Pancreas (tissue), 10 donors: ENCODE results near the gene KIAA1191. TPM values are rescaled to one million over a fixed set of nuclear protein-coding genes. Genes with fewer than 3 reads are reported as not detected.

ENCODE experiments used
- ATAC-seq, 4 donors: fragments of 200-7000 bp; cut with Tn5 transposase; one replicate each; pipeline versions ENCODE4 v1.8.0 to v1.9.1; 2020; ENCODE audit warnings: mild to moderate bottlenecking in 4 of 4, moderate library complexity in 4 of 4
- DNase-seq, 6 donors: peaks; one replicate each; pipeline ENCODE4 v3.0.0-alpha.2; 2020
- FAIRE-seq: peaks from 2 replicates; lab custom pipeline; 2012; peaks lifted over from hg19 to GRCh38; lab: Jason Lieb, UNC
- H3K27ac ChIP-seq, 4 donors: fragments of 200-600 bp; sonication (generic); 1 replicate in 3 of 4; 2 replicates in 1 of 4; pipeline versions ENCODE4 v1.5.0 to v1.8.0; 2020
- H3K27me3 ChIP-seq, 4 donors: fragments of 200-600 bp; one replicate each; pipeline ENCODE4 v1.8.0; 2021
- H3K36me3 ChIP-seq, 3 donors: fragments of 200-600 bp; sonication (generic) in 1 of 3; one replicate each; pipeline versions ENCODE4 v1.5.0 to v1.8.0; 2020 to 2021
- H3K4me1 ChIP-seq, 3 donors: fragments of 200-600 bp; one replicate each; pipeline ENCODE4 v1.8.0; 2021
- H3K4me3 ChIP-seq, 4 donors: fragments of 200-600 bp; sonication (generic) in 2 of 4; one replicate each; pipeline versions ENCODE4 v1.5.0 to v1.8.0; 2020 to 2021
- H3K9me3 ChIP-seq, 4 donors: fragments of 200-600 bp; one replicate each; pipeline ENCODE4 v1.8.0; 2021
- WGBS, 2 donors: extraction: QIAGEN DNeasy Blood & Tissue Kit; methylation state at CpG; one replicate each; pipeline ENCODE4 v1.1.7; 2013; 5-methylcytosine and 5-hydroxymethylcytosine counted together
- intact Hi-C, 3 donors: fragments of 100-400 bp; cut with DNase I; formaldehyde crosslinking; loops; one replicate each; pipeline versions ENCODE4 v1.11.1 to v1.14.2; 2022
- polyA plus RNA-seq, 2 donors: library from polyadenylated mRNA; stranded (reverse); fragments of 200-250 nt; gene quantifications; one replicate each; pipeline ENCODE4 v1.2.3, GENCODE V29; 2013
- total RNA-seq, 6 donors: library from RNA; stranded (reverse); fragmentation: NEBNext Ultra II Directional in 4 of 6; extraction: Animal tissue kit (Norgen Biotek cat#: 25700) in 4 of 6; gene quantifications; one replicate each; pipeline versions ENCODE4 v1.2.1 to v1.2.4, GENCODE V29; 2021 to 2023
- TF ChIP-seq, protein P1 (sequence below), 4 donors: fragments of 200-600 bp; sonication (generic) in 3 of 4; IDR thresholded peaks; one replicate each; pipeline versions ENCODE4 v1.5.0 to v1.8.0; 2021; ENCODE audit warnings: antibody characterized with exemption in 4 of 4
- donor health status: healthy with polysubstance abuse.
- donor health status: DM: no; HTN: no; CAD: no; lungs with moderate emphysema.
- donor health status: DM: no; HTN: no; CAD: no.
- donor health status: control.
- donor health status: control.
- donor health status: Bipolar disorder and iron deficiency.
- donor health status: DM: yes; HTN: yes; CAD: no.
- donor health status: DM: no; HTN: no; CAD: no.
- donor health status: DM: no; HTN: no; CAD: no.
- donor health status: DM: yes; HTN: yes; CAD: no.

Gene KIAA1191
- total and polyA plus RNA-seq, 8 donors = 28.7 to 58.5 (median 42.2) TPM

DNA sequence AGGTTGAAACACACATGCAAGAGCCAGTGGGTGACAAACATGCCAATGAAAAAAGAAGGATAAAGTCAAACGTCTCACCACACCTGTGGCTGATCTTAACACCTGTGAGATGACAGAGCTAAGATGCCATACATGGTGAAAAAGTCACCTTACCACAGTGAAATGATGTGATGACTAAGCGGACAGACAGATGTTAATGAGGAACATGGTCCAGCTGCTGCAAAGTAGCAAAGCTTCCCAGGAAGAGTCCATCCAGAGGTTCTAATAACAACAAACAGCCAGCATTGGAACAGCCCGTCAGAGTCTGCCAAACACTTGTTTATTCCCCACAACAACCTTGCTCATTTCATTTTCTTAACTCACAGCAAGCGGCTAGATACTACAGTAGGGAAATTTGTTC is 1.9 kb downstream of the KIAA1191 start:
- intact Hi-C loops = no loop called here
- WGBS, 2 donors = 58 to 61% methylated on average over 4 of the region's 4 CpGs
- peaks cover 0 to 4% (median 3%) of the 10 kb centered on the region in 3 donors for H3K4me1 ChIP-seq
- no peak for DNase-seq
- FAIRE-seq = no peak
- TF ChIP-seq, protein P1, sequence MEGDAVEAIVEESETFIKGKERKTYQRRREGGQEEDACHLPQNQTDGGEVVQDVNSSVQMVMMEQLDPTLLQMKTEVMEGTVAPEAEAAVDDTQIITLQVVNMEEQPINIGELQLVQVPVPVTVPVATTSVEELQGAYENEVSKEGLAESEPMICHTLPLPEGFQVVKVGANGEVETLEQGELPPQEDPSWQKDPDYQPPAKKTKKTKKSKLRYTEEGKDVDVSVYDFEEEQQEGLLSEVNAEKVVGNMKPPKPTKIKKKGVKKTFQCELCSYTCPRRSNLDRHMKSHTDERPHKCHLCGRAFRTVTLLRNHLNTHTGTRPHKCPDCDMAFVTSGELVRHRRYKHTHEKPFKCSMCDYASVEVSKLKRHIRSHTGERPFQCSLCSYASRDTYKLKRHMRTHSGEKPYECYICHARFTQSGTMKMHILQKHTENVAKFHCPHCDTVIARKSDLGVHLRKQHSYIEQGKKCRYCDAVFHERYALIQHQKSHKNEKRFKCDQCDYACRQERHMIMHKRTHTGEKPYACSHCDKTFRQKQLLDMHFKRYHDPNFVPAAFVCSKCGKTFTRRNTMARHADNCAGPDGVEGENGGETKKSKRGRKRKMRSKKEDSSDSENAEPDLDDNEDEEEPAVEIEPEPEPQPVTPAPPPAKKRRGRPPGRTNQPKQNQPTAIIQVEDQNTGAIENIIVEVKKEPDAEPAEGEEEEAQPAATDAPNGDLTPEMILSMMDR (IDR thresholded peaks at IDR 0.05) = no peak
- no peaks in the 10 kb centered on the region for H3K36me3 ChIP-seq
- ATAC-seq = no peak
- H3K9me3 ChIP-seq = no peaks in the 10 kb centered on the region
- no peak overlapping the region for H3K27ac ChIP-seq
- peak overlapping the region in 1 of 4 donors; percentile 97 for H3K4me3 ChIP-seq
- no peaks in the 10 kb centered on the region for H3K27me3 ChIP-seq

GRCh38 chr5:176356179-176356566 is 5.4 kb downstream of the KIAA1191 start:
- FAIRE-seq = no peak
- Histone ChIP-seq H3K27ac (no peak overlapping the region), H3K27me3 (no peaks in the 10 kb centered on the region), H3K4me3 (no peak overlapping the region), H3K4me1 (peaks cover 0 to 4% (median 3%) of the 10 kb centered on the region in 3 donors), H3K36me3 (peaks cover 0 to 30% (median 8%) of the 10 kb centered on the region in 3 donors), H3K9me3 (no peaks in the 10 kb centered on the region)
- ATAC-seq = no peak
- TF ChIP-seq, protein P1 (IDR thresholded peaks at IDR 0.05) = no peak
- 91 to 98% methylated on average over 3 of the region's 3 CpGs for WGBS, 2 donors
- intact Hi-C loops = no loop called here
- DNase-seq = no peak

DNA sequence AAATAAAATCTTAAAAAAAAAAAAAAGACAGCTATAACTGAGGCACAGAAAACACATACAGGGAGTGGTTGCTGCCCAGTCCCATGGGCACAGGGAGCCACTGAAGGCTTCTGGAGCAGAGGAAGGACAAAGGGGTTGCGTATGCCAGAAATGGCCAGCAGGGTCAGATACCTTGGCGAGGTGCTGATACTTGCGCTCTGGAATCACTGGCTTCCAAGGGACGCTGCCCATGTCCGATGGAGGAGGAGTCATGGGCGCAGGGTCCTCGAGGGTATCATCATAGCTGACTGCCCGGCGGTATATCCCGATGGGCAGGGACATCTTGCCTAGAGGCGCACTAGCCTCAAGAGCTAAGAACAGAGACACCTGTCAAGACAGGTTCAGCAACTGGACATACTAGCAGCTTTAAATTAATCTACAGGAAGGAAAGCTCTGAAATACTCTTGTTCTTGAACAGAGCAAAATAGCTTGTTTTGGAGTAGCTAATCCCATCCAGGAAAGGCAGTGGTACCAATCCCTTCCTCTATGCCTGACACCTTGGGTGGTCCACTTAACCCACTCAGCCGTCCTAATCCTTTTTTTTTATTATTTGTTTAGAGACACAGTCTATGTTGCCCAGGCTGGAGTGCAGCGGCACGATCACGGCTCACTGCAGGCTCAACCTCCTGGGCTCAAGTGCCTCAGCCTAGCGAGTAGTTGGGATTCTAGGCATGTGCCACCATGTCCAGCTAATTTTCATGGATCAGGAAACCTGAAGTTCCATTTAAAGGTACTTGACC is 6.0 kb downstream of the KIAA1191 start:
- 92 to 93% methylated on average over 16 of the region's 16 CpGs for WGBS, 2 donors
- DNase-seq = no peak
- H3K4me1 ChIP-seq = peaks cover 0 to 4% (median 2%) of the 10 kb centered on the region in 3 donors
- no peaks in the 10 kb centered on the region for H3K9me3 ChIP-seq
- FAIRE-seq = no peak
- H3K27me3 ChIP-seq = no peaks in the 10 kb centered on the region
- ATAC-seq = no peak
- TF ChIP-seq, protein P1 (IDR thresholded peaks at IDR 0.05) = peak in 1 of 4 donors; percentile 12
- H3K4me3 ChIP-seq = no peak overlapping the region
- H3K27ac ChIP-seq = no peak overlapping the region
- peaks cover 0 to 32% (median 8%) of the 10 kb centered on the region in 3 donors for H3K36me3 ChIP-seq
- intact Hi-C loops = no loop called here

- no peak for ATAC-seq
- WGBS, 2 donors = 92 to 95% methylated on average over 4 of the region's 4 CpGs
- peaks cover 0 to 32% (median 14%) of the 10 kb centered on the region in 3 donors for H3K36me3 ChIP-seq
- TF ChIP-seq, protein P1 (IDR thresholded peaks at IDR 0.05) = no peak
- no peak overlapping the region for H3K27ac ChIP-seq
- H3K9me3 ChIP-seq = no peaks in the 10 kb centered on the region
- intact Hi-C loops = no loop called here
- H3K4me3 ChIP-seq = no peak overlapping the region
- H3K27me3 ChIP-seq = no peaks in the 10 kb centered on the region
- FAIRE-seq = no peak
- no peak for DNase-seq
- H3K4me1 ChIP-seq = no peaks in the 10 kb centered on the region
These were observed 8.0 kb downstream of the KIAA1191 start for GRCh38 chr5:176353533-176353932.
